CD4-positive, alpha-beta T cell treated with Interleukin-21 for 1 hour (primary cell): ENCODE data around the gene LRRC1.
"Not testable (repeated sequence)": the region's sequence is repeated elsewhere in the genome, so short reads cannot be mapped to it uniquely, and the experiment has no call there.

Experiments used
- DNase-seq: peaks from one replicate; pipeline ENCODE4 v3.0.0-alpha.2; 2020

The LRRC1 gene

GRCh38 chr6:53793318-53794136, 1.3 kb upstream of the LRRC1 start:
- peak; percentile 39 for DNase-seq

GRCh38 chr6:53794137-53794719, 577 bp upstream of the LRRC1 start:
- peak; percentile 60 for DNase-seq

GRCh38 chr6:53795340-53795701, 516 bp downstream of the LRRC1 start:
- DNase-seq: no peak

GRCh38 chr6:53795702-53796450, 1.1 kb downstream of the LRRC1 start:
- DNase-seq: peak; percentile 5

- DNase-seq: no peak
Observed at GRCh38 chr6:53796451-53796780, 1.6 kb downstream of the LRRC1 start.

- no peak for DNase-seq
Observed at GRCh38 chr6:53796791-53797190, 2.0 kb downstream of the LRRC1 start.

GRCh38 chr6:53797304-53797703, 2.5 kb downstream of the LRRC1 start:
- no peak for DNase-seq

GRCh38 chr6:53799340-53799739, 4.5 kb downstream of the LRRC1 start:
- no peak for DNase-seq

GRCh38 chr6:53801022-53801421, 6.2 kb downstream of the LRRC1 start:
- no peak for DNase-seq

GRCh38 chr6:53802582-53802981, 7.8 kb downstream of the LRRC1 start:
- DNase-seq: no peak

- no peak for DNase-seq
Observed at GRCh38 chr6:53803081-53803860, 8.5 kb downstream of the LRRC1 start.

GRCh38 chr6:53805016-53805415, 10.2 kb downstream of the LRRC1 start:
- DNase-seq: no peak

GRCh38 chr6:53805725-53806124, 10.9 kb downstream of the LRRC1 start:
- no peak for DNase-seq

- DNase-seq: not testable (repeated sequence)
Observed at GRCh38 chr6:53807606-53808005, 12.8 kb downstream of the LRRC1 start.

- no peak for DNase-seq
Observed at GRCh38 chr6:53808302-53808881, 13.6 kb downstream of the LRRC1 start.

- DNase-seq: no peak
Observed at GRCh38 chr6:53809691-53810090, 14.9 kb downstream of the LRRC1 start.

GRCh38 chr6:53811082-53811481, 16.3 kb downstream of the LRRC1 start:
- DNase-seq: no peak

GRCh38 chr6:53811746-53812145, 16.9 kb downstream of the LRRC1 start:
- DNase-seq: no peak

GRCh38 chr6:53813096-53813495, 18.3 kb downstream of the LRRC1 start:
- DNase-seq: no peak

- DNase-seq: no peak
Observed at GRCh38 chr6:53813801-53814200, 19.0 kb downstream of the LRRC1 start.

GRCh38 chr6:53814353-53814752, 19.5 kb downstream of the LRRC1 start:
- DNase-seq: no peak

GRCh38 chr6:53815381-53816119, 20.7 kb downstream of the LRRC1 start:
- no peak for DNase-seq
